ENCODE results near the gene ZSCAN31.

ZSCAN31 gene

DNA sequence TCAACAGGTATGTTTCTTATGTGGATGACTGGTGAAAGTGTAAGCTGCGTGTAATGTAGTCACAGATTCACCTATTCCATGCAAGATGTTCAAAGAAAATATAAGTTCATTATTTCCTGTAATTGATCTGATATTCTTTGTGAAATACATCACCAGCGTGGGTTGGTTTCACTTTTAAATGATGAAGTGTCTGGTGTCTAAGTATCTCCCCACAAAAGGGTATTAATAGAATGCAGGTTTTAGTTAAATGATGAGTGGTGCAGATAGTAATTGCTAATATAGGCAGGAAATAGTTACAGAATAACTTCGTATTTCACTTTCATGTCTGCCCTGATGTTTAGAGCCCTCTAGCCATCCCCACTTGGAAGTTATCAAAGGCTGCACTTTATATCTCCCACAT lies 32.4 kb downstream of the ZSCAN31 start:
- in situ Hi-C loops (cut with HindIII; ENCODE audit: low sequenced_read_pairs): no loop called here
- TF ChIP-seq, protein P1, sequence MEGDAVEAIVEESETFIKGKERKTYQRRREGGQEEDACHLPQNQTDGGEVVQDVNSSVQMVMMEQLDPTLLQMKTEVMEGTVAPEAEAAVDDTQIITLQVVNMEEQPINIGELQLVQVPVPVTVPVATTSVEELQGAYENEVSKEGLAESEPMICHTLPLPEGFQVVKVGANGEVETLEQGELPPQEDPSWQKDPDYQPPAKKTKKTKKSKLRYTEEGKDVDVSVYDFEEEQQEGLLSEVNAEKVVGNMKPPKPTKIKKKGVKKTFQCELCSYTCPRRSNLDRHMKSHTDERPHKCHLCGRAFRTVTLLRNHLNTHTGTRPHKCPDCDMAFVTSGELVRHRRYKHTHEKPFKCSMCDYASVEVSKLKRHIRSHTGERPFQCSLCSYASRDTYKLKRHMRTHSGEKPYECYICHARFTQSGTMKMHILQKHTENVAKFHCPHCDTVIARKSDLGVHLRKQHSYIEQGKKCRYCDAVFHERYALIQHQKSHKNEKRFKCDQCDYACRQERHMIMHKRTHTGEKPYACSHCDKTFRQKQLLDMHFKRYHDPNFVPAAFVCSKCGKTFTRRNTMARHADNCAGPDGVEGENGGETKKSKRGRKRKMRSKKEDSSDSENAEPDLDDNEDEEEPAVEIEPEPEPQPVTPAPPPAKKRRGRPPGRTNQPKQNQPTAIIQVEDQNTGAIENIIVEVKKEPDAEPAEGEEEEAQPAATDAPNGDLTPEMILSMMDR (IDR thresholded peaks at IDR 0.05; ENCODE audit: low read depth, low read length, missing control alignments): no peak
- DNase-seq (ENCODE audit: low read depth): no peak
- no peak overlapping the region for H3K4me3 ChIP-seq (ENCODE audit: low read depth, low read length)

DNA sequence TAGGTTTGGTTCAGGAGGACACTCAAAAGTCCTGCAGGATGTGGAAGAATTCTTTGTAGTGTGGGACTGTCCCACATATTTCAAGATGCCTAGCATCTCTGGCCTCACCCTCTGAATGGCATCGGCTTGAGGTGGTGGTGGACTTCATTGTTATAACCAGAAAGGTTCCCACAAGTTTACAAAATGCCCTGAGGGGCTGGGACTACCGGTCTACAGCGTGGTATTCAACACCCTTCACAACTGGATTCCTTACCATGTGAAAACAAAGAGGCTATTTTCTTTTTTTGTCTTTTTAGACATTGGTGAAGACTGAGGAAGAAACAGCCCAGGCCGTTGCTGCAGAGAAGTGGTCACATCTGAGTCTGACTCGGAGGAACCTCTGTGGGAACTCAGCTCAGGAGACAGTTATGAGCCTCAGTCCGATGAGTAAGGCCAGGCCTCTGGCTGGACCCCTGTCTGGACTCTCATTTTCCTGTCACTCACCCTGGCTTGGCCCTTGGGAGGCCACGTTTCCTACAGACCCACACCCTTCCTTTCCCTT lies 39.4 kb downstream of the ZSCAN31 start:
- TF ChIP-seq, protein P1 (IDR thresholded peaks at IDR 0.05; ENCODE audit: low read depth, low read length, missing control alignments): no peak
- in situ Hi-C loops (cut with HindIII; ENCODE audit: low sequenced_read_pairs): no loop called here
- no peak overlapping the region for H3K4me3 ChIP-seq (ENCODE audit: low read depth, low read length)
- DNase-seq (ENCODE audit: low read depth): no peak

DNA sequence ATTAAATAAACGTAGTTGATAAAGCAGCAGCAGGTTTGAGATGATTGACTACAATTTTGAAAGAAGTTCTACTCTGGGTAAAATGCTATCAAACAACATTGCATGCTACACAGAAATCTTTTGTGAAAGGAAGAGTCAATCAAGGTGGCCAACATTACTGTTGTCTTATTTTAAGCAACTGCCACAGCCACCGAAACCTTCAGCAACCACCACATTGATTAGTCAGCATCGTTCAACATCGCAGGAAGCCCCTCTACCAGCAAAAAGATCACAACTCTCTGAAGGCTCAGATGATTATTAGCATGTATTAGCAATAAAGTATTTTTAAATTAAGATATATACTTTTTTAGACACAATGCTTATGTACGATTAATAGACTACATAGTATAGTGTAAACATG lies 40.6 kb downstream of the ZSCAN31 start:
- in situ Hi-C loops (cut with HindIII; ENCODE audit: low sequenced_read_pairs): no loop called here
- no peak overlapping the region for H3K4me3 ChIP-seq (ENCODE audit: low read depth, low read length)
- TF ChIP-seq, protein P1 (IDR thresholded peaks at IDR 0.05; ENCODE audit: low read depth, low read length, missing control alignments): no peak
- no peak for DNase-seq (ENCODE audit: low read depth)

DNA sequence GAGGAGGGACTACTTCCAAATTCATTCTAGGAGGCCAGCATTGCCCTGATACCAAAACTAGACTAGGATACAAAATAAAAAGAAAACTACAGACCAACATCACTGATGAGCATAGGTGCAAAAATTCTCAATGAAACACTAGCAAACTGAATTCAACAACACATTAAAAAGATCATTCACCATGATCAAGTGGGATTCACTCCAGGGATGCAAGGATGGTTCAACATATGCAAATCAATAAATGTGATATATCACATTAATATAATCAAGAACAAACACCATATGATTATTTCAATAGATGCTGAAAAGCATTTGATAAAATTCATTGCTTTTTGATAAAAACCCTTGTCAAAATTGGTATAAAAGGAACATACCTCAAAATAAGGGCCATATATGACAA lies 44.4 kb downstream of the ZSCAN31 start:
- in situ Hi-C loops (cut with HindIII; ENCODE audit: low sequenced_read_pairs): no loop called here
- no peak for DNase-seq (ENCODE audit: low read depth)
- H3K4me3 ChIP-seq (ENCODE audit: low read depth, low read length): no peak overlapping the region
- TF ChIP-seq, protein P1 (IDR thresholded peaks at IDR 0.05; ENCODE audit: low read depth, low read length, missing control alignments): no peak

DNA sequence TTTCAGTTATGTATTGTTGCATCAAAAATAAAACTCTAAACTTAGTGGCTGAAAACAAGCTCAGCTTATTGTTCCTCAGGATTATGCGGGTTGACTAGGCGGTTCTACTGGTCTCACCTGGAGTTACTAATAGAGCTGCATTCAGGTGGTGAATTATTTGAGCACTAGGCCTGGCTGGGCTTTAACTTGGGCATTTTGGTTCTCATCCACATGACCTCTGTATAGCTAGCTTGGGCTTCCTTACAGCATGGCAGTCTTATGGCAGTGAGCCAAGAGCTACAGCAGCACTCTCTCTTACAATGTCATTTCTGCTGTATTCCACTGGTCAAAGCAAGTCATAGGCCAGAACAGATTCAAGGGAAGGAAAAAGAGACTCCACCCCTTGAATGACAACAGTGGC lies 53.0 kb downstream of the ZSCAN31 start:
- in situ Hi-C loops (cut with HindIII; ENCODE audit: low sequenced_read_pairs): no loop called here
- no peak overlapping the region for H3K4me3 ChIP-seq (ENCODE audit: low read depth, low read length)
- DNase-seq (ENCODE audit: low read depth): no peak
- TF ChIP-seq, protein P1 (IDR thresholded peaks at IDR 0.05; ENCODE audit: low read depth, low read length, missing control alignments): no peak

DNA sequence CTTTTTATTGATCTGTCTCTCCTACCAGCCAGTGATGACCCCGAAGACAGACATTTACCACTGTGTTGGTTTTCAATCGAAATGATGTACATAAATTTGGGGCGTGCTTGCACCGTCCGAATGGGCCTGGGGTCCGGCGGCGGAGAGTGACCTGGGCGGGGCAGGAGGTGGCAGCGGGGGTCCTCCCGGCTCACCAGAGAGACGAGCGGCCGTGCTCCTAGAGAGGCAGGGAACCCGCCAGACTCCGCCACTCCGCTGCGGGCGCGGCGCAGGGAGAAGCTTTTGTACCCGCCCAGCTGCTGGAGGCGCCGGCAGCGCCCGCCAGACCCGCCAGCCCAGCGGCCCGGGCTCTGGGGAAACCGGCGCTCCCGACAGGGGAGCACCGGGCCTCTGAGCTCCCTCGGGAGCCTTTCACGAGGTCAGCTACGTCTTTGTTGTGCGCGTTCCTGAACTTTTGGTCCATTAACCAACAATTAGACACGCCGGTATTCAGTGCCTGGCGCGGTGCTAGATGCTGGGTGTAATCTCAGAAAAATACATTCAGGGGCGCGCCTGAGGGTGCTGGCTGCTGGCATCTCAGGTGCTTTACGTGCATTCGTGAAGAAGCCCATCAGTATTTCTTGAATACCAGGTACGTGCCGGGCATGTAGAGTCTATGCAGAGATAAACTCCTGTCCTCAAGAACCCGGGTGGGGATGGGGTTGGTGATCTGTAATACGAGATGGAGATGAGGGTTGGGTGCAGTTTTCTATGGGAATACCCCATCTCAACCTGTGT lies 54.5 kb downstream of the ZSCAN31 start, which contains the start of gene PGBD1:
TSS of gene PGBD1 (plus strand) at position 285 of the 777 bp plus-strand sequence. CDS start 2,242 bp downstream, outside the sequence.
- H3K4me3 ChIP-seq (ENCODE audit: low read depth, low read length): peak within 1 kb of the TSS; percentile 83
- in situ Hi-C loops (cut with HindIII; ENCODE audit: low sequenced_read_pairs): no loop called here
- peak; percentile 45 for DNase-seq (ENCODE audit: low read depth)
- TF ChIP-seq, protein P1 (IDR thresholded peaks at IDR 0.05; ENCODE audit: low read depth, low read length, missing control alignments): no peak

All from astrocyte of the cerebellum (primary cell).